ENCODE results near the gene IKZF2. TPM values are rescaled to one million over a fixed set of nuclear protein-coding genes. Genes with fewer than 3 reads are reported as not detected.
"Not testable (repeated sequence)": the region's sequence is repeated elsewhere in the genome, so short reads cannot be mapped to it uniquely, and the experiment has no call there.

IKZF2 gene
- total RNA-seq, 2 donors from 2014 or later, result 16.2 to 26.5 TPM

- no peaks in the 10 kb centered on the region for H3K9me3 ChIP-seq
- no peak overlapping the region for H3K4me3 ChIP-seq
- TF ChIP-seq, protein P1, sequence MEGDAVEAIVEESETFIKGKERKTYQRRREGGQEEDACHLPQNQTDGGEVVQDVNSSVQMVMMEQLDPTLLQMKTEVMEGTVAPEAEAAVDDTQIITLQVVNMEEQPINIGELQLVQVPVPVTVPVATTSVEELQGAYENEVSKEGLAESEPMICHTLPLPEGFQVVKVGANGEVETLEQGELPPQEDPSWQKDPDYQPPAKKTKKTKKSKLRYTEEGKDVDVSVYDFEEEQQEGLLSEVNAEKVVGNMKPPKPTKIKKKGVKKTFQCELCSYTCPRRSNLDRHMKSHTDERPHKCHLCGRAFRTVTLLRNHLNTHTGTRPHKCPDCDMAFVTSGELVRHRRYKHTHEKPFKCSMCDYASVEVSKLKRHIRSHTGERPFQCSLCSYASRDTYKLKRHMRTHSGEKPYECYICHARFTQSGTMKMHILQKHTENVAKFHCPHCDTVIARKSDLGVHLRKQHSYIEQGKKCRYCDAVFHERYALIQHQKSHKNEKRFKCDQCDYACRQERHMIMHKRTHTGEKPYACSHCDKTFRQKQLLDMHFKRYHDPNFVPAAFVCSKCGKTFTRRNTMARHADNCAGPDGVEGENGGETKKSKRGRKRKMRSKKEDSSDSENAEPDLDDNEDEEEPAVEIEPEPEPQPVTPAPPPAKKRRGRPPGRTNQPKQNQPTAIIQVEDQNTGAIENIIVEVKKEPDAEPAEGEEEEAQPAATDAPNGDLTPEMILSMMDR (IDR thresholded peaks at IDR 0.05), result no peak
- H3K36me3 ChIP-seq, result no peaks in the 10 kb centered on the region
- no peak for ATAC-seq (ENCODE audit: insufficient number of reproducible peaks, low FRiP score, low read depth)
- no peaks in the 10 kb centered on the region for H3K4me1 ChIP-seq (ENCODE audit: control insufficient read depth in 1 of 2, low read depth in 2 of 2)
- no peak overlapping the region for H3K27ac ChIP-seq
- DNase-seq (ENCODE audit: low spot score), result no peak
- H3K27me3 ChIP-seq (replicated peaks; ENCODE audit: insufficient read depth), result no peaks in the 10 kb centered on the region
Measured at GRCh38 chr2:213032607-213033006, 118.8 kb downstream of the IKZF2 start.

DNA sequence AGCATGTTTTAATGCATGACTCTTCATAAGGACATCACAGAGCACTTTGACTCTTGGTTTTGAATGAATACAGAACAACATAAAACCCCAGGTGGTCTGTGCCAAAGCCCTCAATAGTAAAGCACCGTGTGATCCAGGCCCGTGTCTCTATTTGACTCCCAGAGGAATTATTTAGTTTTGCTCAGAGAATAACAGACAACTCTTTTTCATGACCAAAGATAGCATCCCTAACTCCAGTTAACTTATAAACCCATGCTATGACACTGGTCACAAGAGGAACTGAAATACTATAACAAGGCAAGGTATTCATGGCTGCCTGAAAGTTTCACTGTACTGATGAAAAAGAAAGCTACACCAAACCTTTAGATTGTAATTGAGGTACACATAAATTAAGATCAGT, 128.4 kb downstream of the IKZF2 start:
- Histone ChIP-seq H3K4me3 (no peak overlapping the region), H3K9me3 (no peaks in the 10 kb centered on the region), H3K27me3 (replicated peaks; ENCODE audit: insufficient read depth) (no peaks in the 10 kb centered on the region), H3K27ac (no peak overlapping the region), H3K36me3 (no peaks in the 10 kb centered on the region), H3K4me1 (ENCODE audit: control insufficient read depth in 1 of 2, low read depth in 2 of 2) (no peaks in the 10 kb centered on the region)
- TF ChIP-seq, protein P1 (IDR thresholded peaks at IDR 0.05), result no peak
- ATAC-seq (ENCODE audit: insufficient number of reproducible peaks, low FRiP score, low read depth) (no peak), DNase-seq (ENCODE audit: low spot score) (no peak)

GRCh38 chr2:213021971-213022899, 129.2 kb downstream of the IKZF2 start:
- no peaks in the 10 kb centered on the region for H3K9me3 ChIP-seq
- H3K36me3 ChIP-seq, result no peaks in the 10 kb centered on the region
- H3K27ac ChIP-seq, result no peak overlapping the region
- DNase-seq (ENCODE audit: low spot score), result no peak
- no peak for ATAC-seq (ENCODE audit: insufficient number of reproducible peaks, low FRiP score, low read depth)
- no peaks in the 10 kb centered on the region for H3K4me1 ChIP-seq (ENCODE audit: control insufficient read depth in 1 of 2, low read depth in 2 of 2)
- no peak overlapping the region for H3K4me3 ChIP-seq
- TF ChIP-seq, protein P1 (IDR thresholded peaks at IDR 0.05), result no peak
- H3K27me3 ChIP-seq (replicated peaks; ENCODE audit: insufficient read depth), result no peaks in the 10 kb centered on the region

GRCh38 chr2:213020913-213021312, 130.5 kb downstream of the IKZF2 start:
- H3K9me3 ChIP-seq; H3K4me1 ChIP-seq (ENCODE audit: control insufficient read depth in 1 of 2, low read depth in 2 of 2); H3K27ac ChIP-seq; H3K4me3 ChIP-seq; H3K36me3 ChIP-seq; DNase-seq (ENCODE audit: low spot score); H3K27me3 ChIP-seq (replicated peaks; ENCODE audit: insufficient read depth); ATAC-seq (ENCODE audit: insufficient number of reproducible peaks, low FRiP score, low read depth): not testable (repeated sequence)

DNA sequence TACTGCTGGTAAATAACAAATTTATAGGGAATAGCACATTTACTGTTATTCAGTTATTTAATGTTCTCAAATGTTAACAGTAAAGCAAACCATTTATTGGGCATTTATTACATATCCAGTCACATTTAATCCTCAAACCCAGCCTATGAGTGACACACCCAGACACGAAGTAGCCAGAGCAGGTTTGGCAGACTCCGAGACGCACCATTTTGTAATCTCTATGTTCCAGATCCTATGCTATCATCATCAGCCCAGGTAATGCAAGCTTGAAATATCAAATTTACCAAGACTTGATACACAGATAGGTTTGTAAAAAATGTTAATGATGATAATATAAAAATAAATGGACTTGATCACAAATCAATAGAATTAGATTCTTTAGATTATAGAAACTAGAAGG, 131.1 kb downstream of the IKZF2 start:
- no peak overlapping the region for H3K4me3 ChIP-seq
- H3K27ac ChIP-seq, result no peak overlapping the region
- no peaks in the 10 kb centered on the region for H3K27me3 ChIP-seq (replicated peaks; ENCODE audit: insufficient read depth)
- DNase-seq (ENCODE audit: low spot score) (no peak), ATAC-seq (ENCODE audit: insufficient number of reproducible peaks, low FRiP score, low read depth) (no peak)
- H3K36me3 ChIP-seq, result no peaks in the 10 kb centered on the region
- no peaks in the 10 kb centered on the region for H3K9me3 ChIP-seq
- no peaks in the 10 kb centered on the region for H3K4me1 ChIP-seq (ENCODE audit: control insufficient read depth in 1 of 2, low read depth in 2 of 2)
- TF ChIP-seq, protein P1 (IDR thresholded peaks at IDR 0.05), result no peak

Data from thoracic aorta (tissue), 2 donors.